ENCODE measurements around the gene GOPC.

DNA sequence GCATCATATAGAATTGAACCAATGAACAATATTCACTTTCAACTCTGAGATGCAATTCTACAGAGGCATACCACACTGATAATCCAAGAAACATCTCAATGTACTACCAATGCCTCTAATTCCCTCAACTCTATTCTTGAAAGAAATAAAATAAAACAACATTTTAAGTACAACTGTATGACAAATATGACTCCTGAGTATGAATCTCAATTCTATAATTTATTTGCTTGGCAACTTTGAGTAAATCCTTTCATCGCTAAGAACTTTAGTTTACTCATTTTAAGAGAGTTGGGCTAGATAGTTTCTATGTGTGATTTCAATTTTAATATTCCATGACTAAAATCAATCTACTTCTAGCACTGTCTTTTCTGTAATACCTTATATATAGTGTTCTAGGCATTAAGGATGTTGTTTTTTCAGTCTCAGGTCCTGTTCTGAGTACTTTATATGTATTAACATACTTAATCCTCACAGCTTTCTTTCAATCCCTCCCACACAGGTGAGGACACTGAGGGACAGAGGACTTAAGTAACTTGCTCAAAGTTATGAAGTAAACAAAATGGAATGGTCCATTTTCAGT, 33.4 kb downstream of the GOPC start:
- TF ChIP-seq EZH2phosphoT487 (IDR thresholded peaks at IDR 0.05; ENCODE audit: low read length) = no peak
- TF ChIP-seq, protein P1, sequence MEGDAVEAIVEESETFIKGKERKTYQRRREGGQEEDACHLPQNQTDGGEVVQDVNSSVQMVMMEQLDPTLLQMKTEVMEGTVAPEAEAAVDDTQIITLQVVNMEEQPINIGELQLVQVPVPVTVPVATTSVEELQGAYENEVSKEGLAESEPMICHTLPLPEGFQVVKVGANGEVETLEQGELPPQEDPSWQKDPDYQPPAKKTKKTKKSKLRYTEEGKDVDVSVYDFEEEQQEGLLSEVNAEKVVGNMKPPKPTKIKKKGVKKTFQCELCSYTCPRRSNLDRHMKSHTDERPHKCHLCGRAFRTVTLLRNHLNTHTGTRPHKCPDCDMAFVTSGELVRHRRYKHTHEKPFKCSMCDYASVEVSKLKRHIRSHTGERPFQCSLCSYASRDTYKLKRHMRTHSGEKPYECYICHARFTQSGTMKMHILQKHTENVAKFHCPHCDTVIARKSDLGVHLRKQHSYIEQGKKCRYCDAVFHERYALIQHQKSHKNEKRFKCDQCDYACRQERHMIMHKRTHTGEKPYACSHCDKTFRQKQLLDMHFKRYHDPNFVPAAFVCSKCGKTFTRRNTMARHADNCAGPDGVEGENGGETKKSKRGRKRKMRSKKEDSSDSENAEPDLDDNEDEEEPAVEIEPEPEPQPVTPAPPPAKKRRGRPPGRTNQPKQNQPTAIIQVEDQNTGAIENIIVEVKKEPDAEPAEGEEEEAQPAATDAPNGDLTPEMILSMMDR (IDR thresholded peaks at IDR 0.05; ENCODE audit: low read length) = no peak
- TF ChIP-seq EZH2 (optimal IDR thresholded peaks at IDR 0.05; ENCODE audit: low read depth, low read length) = no peak

Data from MM.1S (cell line).